CD4-positive, alpha-beta T cell (primary cell): Measurements from ENCODE around the gene STX17. TPM values are rescaled to one million over a fixed set of nuclear protein-coding genes. Genes with fewer than 3 reads are reported as not detected.
A peak's percentile ranks its signal among the peaks of the same experiment; 100 is the strongest.

ENCODE experiments used
- ATAC-seq: fragments of 200-7000 bp; cut with Tn5 transposase; one replicate; pipeline ENCODE4 v1.10.0; 2022; ENCODE audit warnings: mild to moderate bottlenecking; ENCODE audit not compliant: poor library complexity
- CTCF ChIA-PET: fragments of 350-600 bp; sonication (Branson Sonifier 250); formaldehyde crosslinking; loops from one replicate; lab custom pipeline; 2021; ENCODE audit warnings: antibody characterized with exemption, inconsistent platforms; lab: Charles Lee
- POLR2A ChIA-PET: fragments of 350-600 bp; sonication (Branson Sonifier 250); formaldehyde crosslinking; loops from one replicate; lab custom pipeline; 2021; ENCODE audit warnings: antibody characterized with exemption, inconsistent platforms; lab: Charles Lee
- DNase-seq, 14 experiments: peaks; one replicate each; pipeline ENCODE4 v3.0.0-alpha.2; 2013 to 2020; ENCODE audit warnings: mixed read lengths in 2 of 14
- H3K27ac ChIP-seq, 2 donors: one replicate each; pipeline versions ENCODE4 v1.5.1 to v1.7.0; 2013; ENCODE audit warnings: low read length in 2 of 2, low read depth in 1 of 2, mild to moderate bottlenecking in 1 of 2
- H3K27me3 ChIP-seq, 2 experiments: 1 replicate in 1 of 2; 2 replicates in 1 of 2; pipeline versions ENCODE4 v1.6.1 to v1.7.0; 2013; ENCODE audit warnings: low read length in 2 of 2, control low read depth in 1 of 2, mild to moderate bottlenecking in 1 of 2, moderate library complexity in 1 of 2; ENCODE audit not compliant: insufficient read depth in 2 of 2, control insufficient read depth in 1 of 2
- H3K36me3 ChIP-seq: one replicate; pipeline ENCODE4 v1.6.1; 2013; ENCODE audit warnings: low read length, control low read depth; ENCODE audit not compliant: insufficient read depth
- H3K4me1 ChIP-seq: one replicate; pipeline ENCODE4 v1.6.1; 2013; ENCODE audit warnings: low read length, control low read depth; ENCODE audit not compliant: insufficient read depth
- H3K4me3 ChIP-seq: one replicate; pipeline ENCODE4 v1.5.1; 2013; ENCODE audit warnings: mild to moderate bottlenecking, low read length, moderate library complexity
- H3K9me3 ChIP-seq, 2 experiments: 1 replicate in 1 of 2; 2 replicates in 1 of 2; pipeline versions ENCODE4 v1.6.1 to v1.7.0; 2013; ENCODE audit warnings: low read length in 2 of 2, mild to moderate bottlenecking in 2 of 2, control low read depth in 1 of 2, moderate library complexity in 1 of 2; ENCODE audit not compliant: control insufficient read depth in 1 of 2, insufficient read depth in 1 of 2
- H3K27ac Mint-ChIP-seq: one replicate; pipeline ENCODE4 v1.8.0; 2020; ENCODE audit warnings: mixed read lengths
- H3K27me3 Mint-ChIP-seq: one replicate; pipeline ENCODE4 v1.8.0; 2021; ENCODE audit warnings: mixed read lengths
- H3K36me3 Mint-ChIP-seq: one replicate; pipeline ENCODE4 v1.8.0; 2021; ENCODE audit warnings: low read depth, mixed read lengths
- H3K4me1 Mint-ChIP-seq: one replicate; pipeline ENCODE4 v1.8.0; 2021; ENCODE audit warnings: low read depth, mixed read lengths
- H3K4me3 Mint-ChIP-seq: one replicate; pipeline ENCODE4 v1.8.0; 2020; ENCODE audit warnings: mild to moderate bottlenecking, mixed read lengths
- H3K9me3 Mint-ChIP-seq: one replicate; pipeline ENCODE4 v1.8.0; 2020; ENCODE audit warnings: mixed read lengths
- CTCF ChIP-seq: fragments of 200-600 bp; IDR thresholded peaks from one replicate; pipeline ENCODE4 v1.8.0; 2022; ENCODE audit warnings: antibody characterized with exemption, mild to moderate bottlenecking
- intact Hi-C, 2 experiments: fragments of 100-400 bp; cut with DNase I in 1 of 2; cut with micrococcal nuclease in 1 of 2; formaldehyde crosslinking; loops; one replicate each; pipeline versions ENCODE4 v1.15.1 to v1.9.0; 2023 to 2025; cut with DNase I, micrococcal nuclease
- total RNA-seq, 174 experiments: library from RNA in 2 of 174; stranded (reverse) in 2 of 174; gene quantifications; one replicate each; pipeline ENCODE4 v1.2.3 and lab custom pipeline; 2021 to 2026

The STX17 gene
- total RNA-seq, 2 experiments from 2014 or later, result 29.3 to 31.3 TPM

DNA sequence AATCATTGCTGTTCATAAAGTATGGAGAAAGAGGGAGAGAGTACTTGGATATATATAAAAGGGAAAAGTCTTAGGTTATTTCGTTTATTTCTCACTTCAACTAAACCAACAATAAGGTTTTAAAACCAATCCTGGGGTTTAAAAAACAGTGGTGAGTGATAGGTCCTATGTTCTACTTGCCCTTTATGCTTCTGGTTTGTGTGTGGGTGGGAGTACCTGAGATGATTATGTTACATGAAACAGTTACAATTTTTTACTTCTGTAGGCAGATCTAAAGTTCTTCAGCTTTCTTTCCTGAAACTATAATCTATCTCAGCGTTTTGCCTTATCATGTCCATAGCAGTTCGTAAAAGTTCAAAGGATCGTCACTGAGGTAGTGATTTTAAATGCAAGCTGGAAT, 49.2 kb downstream of the STX17 start:
- no peak for ATAC-seq
- Histone ChIP-seq H3K36me3 (peaks cover 44% of the 10 kb centered on the region), H3K27ac (no peak overlapping the region), H3K9me3 (no peaks in the 10 kb centered on the region), H3K4me1 (no peaks in the 10 kb centered on the region), H3K4me3 (no peak overlapping the region), H3K27me3 (no peaks in the 10 kb centered on the region)
- H3K36me3 Mint-ChIP-seq, result peaks cover 65% of the 10 kb centered on the region
- H3K27me3 Mint-ChIP-seq, result no peaks in the 10 kb centered on the region
- intact Hi-C loops, result no loop called here
- H3K4me3 Mint-ChIP-seq, result peak overlapping the region; percentile 3
- DNase-seq, result no peak
- H3K27ac Mint-ChIP-seq, result peak overlapping the region; percentile 27
- no peaks in the 10 kb centered on the region for H3K9me3 Mint-ChIP-seq
- peaks cover 33% of the 10 kb centered on the region for H3K4me1 Mint-ChIP-seq
- POLR2A ChIA-PET, result no interaction called here
- CTCF ChIA-PET, result no interaction called here
- TF ChIP-seq CTCF, result no peak

GRCh38 chr9:99962680-99963261, 56.3 kb downstream of the STX17 start:
- CTCF ChIA-PET, result no interaction called here

DNA sequence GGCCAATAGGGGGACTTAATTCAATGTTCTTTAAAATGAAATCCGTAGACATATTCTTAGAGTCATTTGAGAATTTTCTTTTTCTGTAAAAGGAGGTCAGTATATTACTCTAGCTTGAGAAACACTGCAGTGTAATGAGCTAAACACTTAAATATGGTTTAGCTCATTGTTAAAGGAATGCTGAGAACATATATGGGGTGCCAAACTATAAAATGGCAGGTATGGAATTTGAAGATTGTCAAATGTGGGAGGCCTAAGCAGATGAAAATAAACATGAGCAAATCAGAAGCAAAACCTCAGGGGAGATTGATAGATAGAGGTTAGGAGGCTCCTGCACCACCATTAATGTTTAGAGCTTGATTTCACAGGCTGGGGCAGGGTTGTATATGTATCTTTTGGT, 57.9 kb downstream of the STX17 start:
- peaks cover 81% of the 10 kb centered on the region for H3K36me3 Mint-ChIP-seq
- H3K4me3 Mint-ChIP-seq, result no peak overlapping the region
- H3K9me3 ChIP-seq, result no peaks in the 10 kb centered on the region
- ChIA-PET CTCF (no interaction called here), POLR2A (no interaction called here)
- intact Hi-C loops, result no loop called here
- no peaks in the 10 kb centered on the region for H3K9me3 Mint-ChIP-seq
- H3K27ac Mint-ChIP-seq, result no peak overlapping the region
- TF ChIP-seq CTCF, result no peak
- no peak overlapping the region for H3K4me3 ChIP-seq
- ATAC-seq (no peak), DNase-seq (no peak)
- no peaks in the 10 kb centered on the region for H3K4me1 ChIP-seq
- H3K27me3 Mint-ChIP-seq, result no peaks in the 10 kb centered on the region
- H3K36me3 ChIP-seq, result peaks cover 64% of the 10 kb centered on the region
- H3K27ac ChIP-seq, result no peak overlapping the region
- H3K27me3 ChIP-seq, result no peaks in the 10 kb centered on the region
- H3K4me1 Mint-ChIP-seq, result no peaks in the 10 kb centered on the region

More at GRCh38 chr9:99962680-99963261, 56.3 kb downstream of the STX17 start:
- ATAC-seq (no peak), DNase-seq (no peak)
- Mint-ChIP-seq H3K9me3 (no peaks in the 10 kb centered on the region), H3K36me3 (peaks cover 81% of the 10 kb centered on the region), H3K4me1 (no peaks in the 10 kb centered on the region), H3K4me3 (no peak overlapping the region), H3K27ac (no peak overlapping the region), H3K27me3 (no peaks in the 10 kb centered on the region)
- POLR2A ChIA-PET, result no interaction called here
- Histone ChIP-seq H3K27me3 (no peaks in the 10 kb centered on the region), H3K27ac (no peak overlapping the region), H3K4me1 (no peaks in the 10 kb centered on the region), H3K9me3 (no peaks in the 10 kb centered on the region), H3K4me3 (no peak overlapping the region), H3K36me3 (peaks cover 57% of the 10 kb centered on the region)
- no peak for TF ChIP-seq CTCF
- intact Hi-C loops, result no loop called here
